Occipital lobe (tissue), 2 donors: ENCODE results near the gene CANX. TPM values are rescaled to one million over a fixed set of nuclear protein-coding genes. Genes with fewer than 3 reads are reported as not detected.
"Not testable (repeated sequence)": the region's sequence is repeated elsewhere in the genome, so short reads cannot be mapped to it uniquely, and the experiment has no call there.

ENCODE experiments used
- DNase-seq: peaks from one replicate; lab custom pipeline; 2025; lab: John Stamatoyannopoulos, UW
- total RNA-seq: library from RNA; depleted of rRNA; stranded (reverse); fragments of >200 nt; gene quantifications from one replicate; pipeline ENCODE4 v1.2.3, GENCODE V29; 2014

Gene CANX
- 352 TPM for total RNA-seq

DNA sequence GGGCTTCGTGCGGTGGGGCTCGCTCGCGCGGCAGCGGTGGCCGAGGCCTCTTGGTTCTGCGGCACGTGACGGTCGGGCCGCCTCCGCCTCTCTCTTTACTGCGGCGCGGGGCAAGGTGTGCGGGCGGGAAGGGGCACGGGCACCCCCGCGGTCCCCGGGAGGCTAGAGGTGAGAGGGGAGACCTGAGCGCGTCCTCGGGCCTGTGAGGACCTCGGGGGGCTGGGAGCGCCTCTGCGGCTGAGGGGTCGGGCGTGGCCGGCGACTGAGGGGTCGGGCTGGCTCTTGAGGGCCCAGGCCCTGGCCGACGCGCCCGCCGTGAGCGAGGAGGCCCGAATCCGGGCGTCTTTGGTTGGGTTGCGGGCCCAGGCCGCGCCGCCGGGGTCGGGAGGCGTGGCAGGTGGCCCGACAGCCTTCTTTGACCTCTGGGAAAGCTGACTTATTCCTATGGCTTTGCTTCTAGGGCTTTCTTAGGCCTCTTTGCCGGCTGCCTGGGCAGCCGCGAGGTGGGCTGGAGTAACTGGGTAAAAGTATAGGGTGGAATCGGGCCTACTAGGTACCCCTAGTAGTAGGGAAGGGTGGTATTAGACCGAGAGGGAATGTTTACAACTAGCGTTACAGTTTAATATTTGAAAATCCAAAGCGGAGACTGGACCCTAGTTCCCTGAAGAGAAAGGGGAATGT, at the start of gene CANX:
CANX (plus strand) TSS at position 33 of the 681 bp plus-strand sequence. CDS start 6,715 bp downstream, outside the sequence.
- no peak for DNase-seq

DNA sequence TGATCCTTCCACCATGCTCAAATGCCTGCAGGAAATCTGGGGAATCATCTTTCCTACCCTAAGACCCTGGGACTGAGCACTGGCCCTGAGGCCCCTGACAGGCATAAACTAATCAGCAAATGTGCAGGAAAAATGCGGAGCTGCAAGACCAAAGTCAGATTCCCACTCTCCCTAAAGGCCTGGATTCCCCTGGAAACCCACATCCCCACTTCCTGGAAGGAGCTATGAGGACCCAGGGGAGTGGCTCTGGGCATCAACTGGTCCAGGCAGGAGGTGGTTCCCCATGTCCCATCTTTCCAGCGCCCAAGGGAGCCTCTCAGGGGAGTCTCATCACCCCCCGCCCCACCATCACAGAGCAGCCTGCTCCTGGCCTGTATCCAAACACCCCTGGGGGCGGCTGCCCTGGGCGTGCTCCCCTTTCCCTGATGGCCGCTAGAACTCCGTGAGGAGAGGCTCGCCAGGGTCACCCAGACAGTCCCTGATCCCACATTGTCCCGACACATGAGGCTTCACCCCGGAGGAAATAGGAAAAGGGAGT, 49.5 kb upstream of the CANX start:
- DNase-seq: not testable (repeated sequence)

GRCh38 chr5:179650245-179650644, 48.5 kb upstream of the CANX start:
- DNase-seq: not testable (repeated sequence)

DNA sequence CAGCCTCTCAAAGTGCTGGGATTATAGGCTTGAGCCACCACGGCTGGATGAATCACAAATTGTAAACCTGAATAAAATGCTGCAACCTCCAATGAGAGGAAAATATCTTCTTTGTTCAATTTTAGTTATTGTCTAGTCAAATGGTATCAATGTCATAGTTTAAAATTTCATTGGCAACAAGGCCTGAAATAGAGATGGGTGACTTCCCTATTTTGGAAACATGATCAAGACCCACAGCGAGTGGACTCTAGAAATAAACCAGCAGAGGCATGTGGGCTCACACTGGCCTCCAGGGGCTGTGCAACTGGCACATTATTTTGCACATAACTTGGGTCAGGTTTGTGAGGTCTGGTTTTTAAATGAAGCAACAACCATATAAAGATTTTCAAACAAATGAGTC, 45.6 kb upstream of the CANX start:
- DNase-seq: not testable (repeated sequence)

- not testable (repeated sequence) for DNase-seq
Observed at GRCh38 chr5:179657302-179658178, 41.2 kb upstream of the CANX start.

DNA sequence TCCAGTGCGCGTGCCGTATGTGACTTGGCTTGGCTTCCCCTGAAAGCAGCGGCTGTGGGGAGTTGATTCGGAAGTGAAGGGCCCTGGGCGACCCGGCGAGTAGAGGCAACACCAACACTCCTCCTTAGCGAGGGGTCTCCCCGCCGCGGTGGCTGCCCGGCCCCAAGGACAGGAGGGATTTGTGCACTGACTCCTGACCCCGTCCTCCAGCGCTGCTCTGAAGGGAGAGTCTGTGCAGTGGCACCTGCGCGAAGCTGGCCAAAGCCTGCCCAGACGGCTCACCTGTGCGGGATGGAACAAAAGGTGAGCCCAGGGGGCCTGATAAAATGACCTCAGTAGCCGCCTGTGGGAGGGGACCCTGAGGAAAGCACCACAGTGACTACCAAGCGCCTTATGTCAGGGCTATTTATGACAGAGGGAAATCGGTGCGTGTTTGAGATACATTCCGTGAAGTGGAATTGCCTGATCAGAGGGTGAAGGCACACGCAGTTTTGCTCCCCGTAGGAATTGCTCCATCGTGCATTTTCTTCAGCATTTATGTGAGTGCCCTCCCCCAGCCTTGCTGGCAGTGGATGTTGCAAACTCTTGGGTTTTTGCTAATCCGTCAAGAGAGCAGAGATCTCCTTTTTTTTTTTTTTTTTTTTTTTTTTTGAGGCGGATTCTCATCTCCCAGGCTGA, 40.4 kb upstream of the CANX start:
- DNase-seq: not testable (repeated sequence)

- DNase-seq: not testable (repeated sequence)
Observed at GRCh38 chr5:179661647-179662046, 37.1 kb upstream of the CANX start.

DNA sequence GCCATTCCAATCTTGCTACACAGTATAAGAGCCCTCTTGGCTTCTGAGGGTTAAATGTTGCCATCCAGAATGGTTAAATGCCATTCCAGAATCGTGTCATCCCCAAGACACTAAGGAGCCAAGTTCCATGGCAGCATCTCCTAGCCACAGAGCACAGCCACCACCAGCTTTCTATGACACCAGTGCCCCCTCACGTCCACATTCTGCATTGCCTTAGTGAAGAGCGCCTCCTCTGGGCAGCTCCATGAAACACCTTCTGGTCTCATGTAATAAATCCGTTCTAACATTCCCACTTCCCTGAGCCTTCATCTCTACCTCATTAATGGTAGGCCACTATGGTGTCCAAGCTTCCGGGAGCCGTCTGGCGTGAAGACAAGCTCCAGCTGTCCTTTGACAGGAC, 30.4 kb upstream of the CANX start:
- DNase-seq: no peak

- DNase-seq: peak; percentile 79
Observed at GRCh38 chr5:179678223-179679013, 20.3 kb upstream of the CANX start.

- no peak for DNase-seq
Observed at GRCh38 chr5:179679014-179679674, 19.6 kb upstream of the CANX start.

- no peak for DNase-seq
Observed at GRCh38 chr5:179680014-179680779, 18.6 kb upstream of the CANX start.

GRCh38 chr5:179680780-179681401, 17.9 kb upstream of the CANX start, which contains the start of gene CBY3:
Gene CBY3, minus strand, starts transcription at chr5:179681034. Its CDS starts 116 bp downstream, at chr5:179680918.
- no peak for DNase-seq

- not testable (repeated sequence) for DNase-seq
Observed at GRCh38 chr5:179689212-179689611, 9.6 kb upstream of the CANX start.

- no peak for DNase-seq
Observed at GRCh38 chr5:179694561-179694960, 4.2 kb upstream of the CANX start.

DNA sequence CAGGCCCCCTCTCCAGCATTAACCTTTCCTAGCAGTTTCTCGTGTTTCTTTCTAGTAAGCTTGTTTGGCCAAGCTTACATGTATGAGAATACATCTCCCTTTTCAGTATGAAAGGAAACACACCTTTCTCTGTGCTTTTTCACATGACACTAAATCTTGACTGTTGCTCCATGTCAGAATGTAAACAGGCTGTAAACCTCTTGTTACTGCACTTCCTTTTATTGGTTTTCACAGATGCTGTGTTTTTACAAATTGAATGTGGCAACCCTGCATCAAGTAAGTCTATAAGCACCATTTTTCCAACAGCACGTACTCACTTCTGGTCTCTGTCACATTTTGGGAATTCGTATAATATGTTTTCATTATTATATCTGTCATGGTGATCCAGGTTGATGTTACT, 2.2 kb upstream of the CANX start:
- DNase-seq: no peak

- no peak for DNase-seq
Observed at GRCh38 chr5:179697108-179697507, 1.7 kb upstream of the CANX start.

- DNase-seq: not testable (repeated sequence)
Observed at GRCh38 chr5:179697543-179697942, 1.2 kb upstream of the CANX start.

GRCh38 chr5:179697993-179698934, 503 bp upstream of the CANX start:
- DNase-seq: peak; percentile 99
